IPS-18a (cell line): ENCODE measurements around the gene TMTC2.

Source experiments
- H3K27ac ChIP-seq: one replicate; pipeline ENCODE4 v1.5.1; 2013; ENCODE audit warnings: low read length
- H3K27me3 ChIP-seq: one replicate; pipeline ENCODE4 v1.6.1; 2013; ENCODE audit warnings: mild to moderate bottlenecking, low read length; ENCODE audit not compliant: control insufficient read depth, insufficient read depth
- H3K36me3 ChIP-seq: one replicate; pipeline ENCODE4 v1.6.1; 2013; ENCODE audit warnings: low read depth, low read length; ENCODE audit not compliant: control insufficient read depth
- H3K4me1 ChIP-seq: one replicate; pipeline ENCODE4 v1.6.1; 2013; ENCODE audit warnings: low read depth, low read length; ENCODE audit not compliant: control insufficient read depth
- H3K4me3 ChIP-seq: one replicate; pipeline ENCODE4 v1.5.1; 2013; ENCODE audit warnings: low read length
- H3K9ac ChIP-seq: one replicate; pipeline ENCODE4 v1.6.1; 2013; ENCODE audit warnings: mild to moderate bottlenecking, low read length, moderate library complexity
- H3K9me3 ChIP-seq: one replicate; pipeline ENCODE4 v1.6.1; 2013; ENCODE audit warnings: low read depth, low read length; ENCODE audit not compliant: control insufficient read depth

Gene TMTC2

GRCh38 chr12:82660541-82661325 is 26.0 kb upstream of the TMTC2 start:
- H3K4me1 ChIP-seq: peaks cover 13% of the 10 kb centered on the region

GRCh38 chr12:82663893-82664292 is 22.8 kb upstream of the TMTC2 start:
- no peaks in the 10 kb centered on the region for H3K27me3 ChIP-seq
- H3K9me3 ChIP-seq: no peaks in the 10 kb centered on the region
- peaks cover 14% of the 10 kb centered on the region for H3K4me1 ChIP-seq
- no peak overlapping the region for H3K27ac ChIP-seq
- H3K4me3 ChIP-seq: no peak overlapping the region
- no peaks in the 10 kb centered on the region for H3K36me3 ChIP-seq
- no peak overlapping the region for H3K9ac ChIP-seq

More at GRCh38 chr12:82660541-82661325, 26.0 kb upstream of the TMTC2 start:
- Histone ChIP-seq H3K9ac (no peak overlapping the region), H3K27ac (no peak overlapping the region), H3K4me3 (no peak overlapping the region), H3K27me3 (no peaks in the 10 kb centered on the region), H3K9me3 (no peaks in the 10 kb centered on the region), H3K36me3 (no peaks in the 10 kb centered on the region)

- H3K4me3 ChIP-seq: no peak overlapping the region
- H3K27me3 ChIP-seq: no peaks in the 10 kb centered on the region
- H3K36me3 ChIP-seq: no peaks in the 10 kb centered on the region
- no peaks in the 10 kb centered on the region for H3K9me3 ChIP-seq
- H3K27ac ChIP-seq: no peak overlapping the region
- H3K9ac ChIP-seq: no peak overlapping the region
- peaks cover 14% of the 10 kb centered on the region for H3K4me1 ChIP-seq
Observed at GRCh38 chr12:82665142-82665923, 21.4 kb upstream of the TMTC2 start.

- H3K9me3 ChIP-seq: no peaks in the 10 kb centered on the region
- no peak overlapping the region for H3K27ac ChIP-seq
- H3K9ac ChIP-seq: no peak overlapping the region
- peaks cover 14% of the 10 kb centered on the region for H3K4me1 ChIP-seq
- no peak overlapping the region for H3K4me3 ChIP-seq
- no peaks in the 10 kb centered on the region for H3K27me3 ChIP-seq
- no peaks in the 10 kb centered on the region for H3K36me3 ChIP-seq
Observed at GRCh38 chr12:82666830-82667229, 19.9 kb upstream of the TMTC2 start.

- no peaks in the 10 kb centered on the region for H3K36me3 ChIP-seq
- no peaks in the 10 kb centered on the region for H3K9me3 ChIP-seq
- no peak overlapping the region for H3K9ac ChIP-seq
- H3K27ac ChIP-seq: no peak overlapping the region
- H3K4me3 ChIP-seq: no peak overlapping the region
- H3K4me1 ChIP-seq: no peaks in the 10 kb centered on the region
- no peaks in the 10 kb centered on the region for H3K27me3 ChIP-seq
Observed at GRCh38 chr12:82671673-82672195, 15.0 kb upstream of the TMTC2 start.

- Histone ChIP-seq H3K4me3 (no peak overlapping the region), H3K27me3 (no peaks in the 10 kb centered on the region), H3K4me1 (no peaks in the 10 kb centered on the region), H3K36me3 (no peaks in the 10 kb centered on the region), H3K9me3 (no peaks in the 10 kb centered on the region), H3K27ac (no peak overlapping the region), H3K9ac (no peak overlapping the region)
Observed at GRCh38 chr12:82672811-82673495, 13.8 kb upstream of the TMTC2 start.

GRCh38 chr12:82673698-82674097 is 13.0 kb upstream of the TMTC2 start:
- H3K27me3 ChIP-seq: no peaks in the 10 kb centered on the region
- no peak overlapping the region for H3K27ac ChIP-seq
- H3K9ac ChIP-seq: no peak overlapping the region
- no peak overlapping the region for H3K4me3 ChIP-seq
- no peaks in the 10 kb centered on the region for H3K4me1 ChIP-seq
- H3K36me3 ChIP-seq: no peaks in the 10 kb centered on the region
- no peaks in the 10 kb centered on the region for H3K9me3 ChIP-seq

GRCh38 chr12:82675246-82675645 is 11.5 kb upstream of the TMTC2 start:
- H3K36me3 ChIP-seq: no peaks in the 10 kb centered on the region
- no peaks in the 10 kb centered on the region for H3K9me3 ChIP-seq
- H3K4me1 ChIP-seq: no peaks in the 10 kb centered on the region
- no peak overlapping the region for H3K4me3 ChIP-seq
- H3K9ac ChIP-seq: no peak overlapping the region
- H3K27me3 ChIP-seq: no peaks in the 10 kb centered on the region
- H3K27ac ChIP-seq: no peak overlapping the region

GRCh38 chr12:82682326-82682725 is 4.4 kb upstream of the TMTC2 start:
- Histone ChIP-seq H3K36me3 (no peaks in the 10 kb centered on the region), H3K27me3 (peaks cover 6% of the 10 kb centered on the region), H3K4me1 (peaks cover 4% of the 10 kb centered on the region), H3K27ac (no peak overlapping the region), H3K4me3 (no peak overlapping the region), H3K9ac (no peak overlapping the region), H3K9me3 (no peaks in the 10 kb centered on the region)

- H3K4me3 ChIP-seq: no peak overlapping the region
- no peak overlapping the region for H3K9ac ChIP-seq
- no peaks in the 10 kb centered on the region for H3K9me3 ChIP-seq
- H3K36me3 ChIP-seq: no peaks in the 10 kb centered on the region
- peaks cover 4% of the 10 kb centered on the region for H3K4me1 ChIP-seq
- no peak overlapping the region for H3K27ac ChIP-seq
- H3K27me3 ChIP-seq: peaks cover 6% of the 10 kb centered on the region
Observed at GRCh38 chr12:82682851-82683261, 3.9 kb upstream of the TMTC2 start.

- no peak overlapping the region for H3K27ac ChIP-seq
- H3K36me3 ChIP-seq: no peaks in the 10 kb centered on the region
- H3K9ac ChIP-seq: peak overlapping the region; percentile 26
Observed at GRCh38 chr12:82685790-82686167, 927 bp upstream of the TMTC2 start.

More at GRCh38 chr12:82685790-82686167, 927 bp upstream of the TMTC2 start:
- Histone ChIP-seq H3K27me3 (peaks cover 19% of the 10 kb centered on the region), H3K4me1 (peaks cover 9% of the 10 kb centered on the region), H3K9me3 (no peaks in the 10 kb centered on the region), H3K4me3 (peak overlapping the region; percentile 72)
